Tibial nerve (tissue), 3 donors: Measurements from ENCODE around the gene SMARCA2.

Experiments
- POLR2A ChIP-seq, 2 donors: fragments of 450-650 bp; IDR thresholded peaks; one replicate each; pipeline ENCODE4 v1.6.1; 2017; ENCODE audit warnings: antibody characterized with exemption in 2 of 2, mild to moderate bottlenecking in 2 of 2, moderate library complexity in 2 of 2
- TF ChIP-seq, protein P1 (sequence below), 5 experiments: fragments of 200-600 bp in 3 of 5; fragments of 450-650 bp in 2 of 5; sonication (generic) in 3 of 5; IDR thresholded peaks; one replicate each; pipeline ENCODE4 v1.5.1; 2016 to 2019; ENCODE audit warnings: antibody characterized with exemption in 5 of 5, mild to moderate bottlenecking in 3 of 5, moderate library complexity in 2 of 5

DNA sequence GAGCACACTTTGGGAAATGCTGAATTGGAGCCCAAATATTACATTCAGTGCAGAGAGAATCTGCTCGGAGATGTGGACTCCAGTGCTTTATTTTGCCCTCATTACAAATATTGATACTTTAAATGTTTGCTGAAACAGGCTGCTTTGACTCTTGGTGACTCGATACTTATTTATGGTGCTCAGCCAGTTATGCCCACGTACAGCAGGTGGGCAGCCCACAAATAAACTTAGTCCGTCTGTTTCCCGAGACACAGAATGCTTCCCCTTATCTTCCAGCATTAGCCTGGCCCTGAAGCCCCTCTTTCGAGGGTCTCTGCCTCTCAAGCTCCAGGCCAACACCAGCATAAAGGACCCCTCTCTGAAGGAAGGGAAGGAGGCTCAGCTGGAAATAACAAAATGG, 158.7 kb downstream of the SMARCA2 start:
- no peak for TF ChIP-seq POLR2A (IDR thresholded peaks at IDR 0.05)
- TF ChIP-seq, protein P1, sequence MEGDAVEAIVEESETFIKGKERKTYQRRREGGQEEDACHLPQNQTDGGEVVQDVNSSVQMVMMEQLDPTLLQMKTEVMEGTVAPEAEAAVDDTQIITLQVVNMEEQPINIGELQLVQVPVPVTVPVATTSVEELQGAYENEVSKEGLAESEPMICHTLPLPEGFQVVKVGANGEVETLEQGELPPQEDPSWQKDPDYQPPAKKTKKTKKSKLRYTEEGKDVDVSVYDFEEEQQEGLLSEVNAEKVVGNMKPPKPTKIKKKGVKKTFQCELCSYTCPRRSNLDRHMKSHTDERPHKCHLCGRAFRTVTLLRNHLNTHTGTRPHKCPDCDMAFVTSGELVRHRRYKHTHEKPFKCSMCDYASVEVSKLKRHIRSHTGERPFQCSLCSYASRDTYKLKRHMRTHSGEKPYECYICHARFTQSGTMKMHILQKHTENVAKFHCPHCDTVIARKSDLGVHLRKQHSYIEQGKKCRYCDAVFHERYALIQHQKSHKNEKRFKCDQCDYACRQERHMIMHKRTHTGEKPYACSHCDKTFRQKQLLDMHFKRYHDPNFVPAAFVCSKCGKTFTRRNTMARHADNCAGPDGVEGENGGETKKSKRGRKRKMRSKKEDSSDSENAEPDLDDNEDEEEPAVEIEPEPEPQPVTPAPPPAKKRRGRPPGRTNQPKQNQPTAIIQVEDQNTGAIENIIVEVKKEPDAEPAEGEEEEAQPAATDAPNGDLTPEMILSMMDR (IDR thresholded peaks at IDR 0.05): no peak
